Measurements from ENCODE around the gene MACROD2.
"Not testable (repeated sequence)": the region's sequence is repeated elsewhere in the genome, so short reads cannot be mapped to it uniquely, and the experiment has no call there.

Gene MACROD2

DNA sequence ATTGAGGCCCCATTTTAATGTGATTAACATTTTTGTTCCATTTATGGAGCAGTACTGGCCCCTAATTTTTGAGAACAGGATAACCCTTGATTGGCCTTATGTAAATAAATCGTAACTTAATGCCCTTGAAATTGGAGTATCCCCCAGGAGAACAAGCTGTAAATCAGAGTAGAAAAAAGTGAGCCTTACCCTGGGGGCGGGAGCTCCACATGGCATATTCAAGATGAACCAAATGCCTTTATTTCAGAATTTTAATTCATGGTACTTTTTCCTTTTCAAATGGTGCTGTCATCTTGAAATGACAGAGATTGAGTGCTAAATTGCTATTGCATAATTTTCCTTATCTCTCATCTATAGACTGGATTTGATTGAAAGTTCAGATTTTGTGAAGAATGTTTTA is 1151.6 kb downstream of the MACROD2 start:
- no peak for DNase-seq

DNA sequence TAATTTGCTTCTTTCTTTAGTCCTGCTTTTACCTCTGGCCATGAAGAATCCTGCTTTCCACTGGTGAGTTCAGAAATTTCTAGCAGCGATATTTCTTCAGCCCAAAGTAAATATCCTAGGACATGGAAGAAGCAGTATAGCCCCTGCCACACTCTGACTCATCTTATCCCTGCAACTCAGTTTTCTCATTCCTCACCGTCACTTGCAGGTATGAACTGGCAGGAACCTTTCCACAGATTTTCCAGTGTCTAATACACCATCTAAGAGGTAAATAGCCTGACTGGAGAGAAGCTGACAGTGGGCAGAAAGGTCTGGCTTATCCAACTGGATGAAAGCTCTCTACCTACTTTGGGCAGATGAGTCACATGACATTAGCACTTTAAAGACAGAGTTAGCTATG is 1158.8 kb downstream of the MACROD2 start:
- DNase-seq = no peak

DNA sequence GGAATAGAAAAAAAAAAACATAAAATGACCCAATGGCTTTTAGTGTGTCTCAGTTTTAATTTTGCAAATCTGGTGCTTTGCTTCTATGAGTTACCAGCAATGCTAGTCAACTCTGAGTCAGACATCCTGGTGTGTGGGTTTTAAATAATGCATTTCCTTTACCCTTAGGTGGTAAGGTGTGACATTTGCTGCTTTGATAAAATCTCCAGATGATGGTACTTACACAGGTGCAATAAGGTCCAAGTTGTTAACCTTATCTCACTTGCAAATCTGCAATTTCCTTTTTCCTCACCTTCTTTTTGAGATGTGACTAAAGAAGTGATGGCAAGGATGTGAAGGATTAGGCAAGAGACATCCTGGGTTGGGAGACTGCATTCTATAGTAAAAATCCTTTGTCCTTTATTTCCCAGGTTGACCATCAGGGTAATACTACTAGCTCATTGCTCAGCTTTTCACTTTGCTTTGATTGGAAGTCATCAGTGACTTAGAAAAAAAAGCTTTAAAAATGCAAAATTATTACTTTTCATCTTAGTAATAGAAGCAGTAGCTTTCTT is 1160.6 kb downstream of the MACROD2 start:
- DNase-seq = no peak

DNA sequence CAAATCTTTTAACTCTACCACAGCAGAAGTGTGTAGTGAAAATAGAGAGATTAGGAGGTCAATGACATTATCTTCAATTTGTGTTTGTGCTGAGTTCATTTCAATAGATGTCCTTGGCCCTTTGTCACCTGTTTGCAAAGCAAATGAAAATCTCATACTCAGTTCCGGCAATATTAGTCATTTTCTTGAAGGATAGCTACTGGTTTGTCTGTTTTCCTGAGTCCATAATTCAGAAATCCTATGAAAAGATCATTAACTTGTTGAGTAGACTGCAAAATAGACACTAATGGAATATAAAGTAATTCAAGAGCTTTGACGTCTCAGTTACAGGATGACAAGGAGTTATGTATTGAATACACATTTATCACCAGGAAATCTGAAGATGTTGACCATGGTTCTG is 1163.2 kb downstream of the MACROD2 start:
- no peak for DNase-seq

DNA sequence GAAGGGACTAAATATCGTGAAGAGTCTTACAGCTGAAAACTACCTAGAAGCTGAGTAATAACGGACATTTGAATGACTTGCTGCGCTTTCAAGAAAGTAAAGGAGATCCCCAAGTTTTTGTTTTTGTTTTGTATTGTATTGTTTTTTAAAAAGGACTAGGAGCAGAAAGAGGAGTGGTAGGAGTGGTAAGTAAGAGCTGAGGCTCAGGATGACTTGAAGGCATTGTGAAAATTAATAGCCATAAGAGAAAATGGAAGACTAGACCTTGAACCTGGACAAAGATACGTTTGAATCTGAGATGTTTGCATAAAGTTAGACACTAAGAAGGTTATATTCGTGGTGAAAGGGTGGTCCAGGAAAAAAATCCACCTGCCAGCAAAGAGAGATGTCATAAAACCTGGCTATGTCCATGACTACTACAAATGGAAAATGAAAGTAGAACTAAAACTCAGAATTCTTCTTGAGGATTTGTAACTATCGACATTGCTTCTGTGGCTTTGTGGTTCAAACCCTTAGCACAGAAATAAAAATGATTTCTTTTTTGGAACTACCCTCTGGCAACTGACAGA is 1166.8 kb downstream of the MACROD2 start:
- DNase-seq = peak; percentile 4 to 46 (median 10)

DNA sequence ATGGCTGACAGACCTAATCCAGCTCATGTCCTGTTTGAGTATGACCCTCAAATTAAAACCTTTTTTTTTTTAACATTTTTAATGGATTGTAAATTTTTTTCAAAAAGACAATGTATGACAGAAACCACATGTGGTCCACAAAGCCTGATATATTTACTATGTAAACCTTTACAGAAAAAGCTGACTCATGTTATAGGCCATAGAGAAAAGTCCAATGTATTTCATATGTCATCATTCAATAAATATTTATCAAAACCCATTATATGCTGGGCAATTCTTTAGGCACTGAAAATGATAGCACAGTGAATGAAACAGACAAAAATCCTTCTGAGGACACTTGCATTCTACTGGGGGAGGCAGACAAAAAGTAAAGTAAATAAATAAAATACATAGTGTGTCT is 1168.3 kb downstream of the MACROD2 start:
- DNase-seq = no peak

DNA sequence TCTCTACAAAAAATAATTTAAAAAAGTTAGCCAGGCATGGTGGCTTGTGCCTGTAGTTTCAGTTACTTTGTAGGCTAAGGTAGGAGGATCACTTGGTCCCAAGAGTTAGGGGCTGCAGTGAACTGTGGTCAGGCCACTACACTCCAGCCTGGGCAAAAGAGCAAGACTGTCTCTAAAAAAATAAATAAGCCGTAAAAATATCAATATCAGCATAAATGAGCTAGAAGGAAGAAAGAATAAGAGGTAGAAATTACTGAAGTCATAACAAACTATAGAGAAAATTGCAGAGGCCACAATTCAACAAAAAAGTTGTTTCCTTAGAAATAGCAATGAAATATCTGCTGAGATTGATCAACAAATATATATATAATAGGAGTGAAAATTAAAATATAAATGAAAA is 1169.4 kb downstream of the MACROD2 start:
- no peak for DNase-seq

DNA sequence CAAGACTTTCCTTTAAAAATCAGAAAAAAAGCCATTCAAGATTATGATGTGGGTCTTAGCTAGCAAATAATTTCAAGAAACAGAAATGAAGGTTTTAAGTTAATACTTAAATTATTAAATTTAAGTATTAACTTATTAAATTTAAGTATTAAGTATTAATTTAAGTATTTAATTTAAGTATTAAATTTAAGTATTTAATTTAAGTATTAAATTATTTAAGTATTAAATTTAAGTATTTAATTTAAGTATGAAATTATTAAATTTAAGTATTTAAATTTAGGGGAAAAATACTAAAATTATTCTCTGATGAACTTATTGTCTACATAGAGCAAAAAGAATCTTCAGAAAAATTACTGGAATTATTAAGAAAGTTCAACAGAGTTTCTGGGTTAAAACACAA is 1171.4 kb downstream of the MACROD2 start:
- DNase-seq = no peak

DNA sequence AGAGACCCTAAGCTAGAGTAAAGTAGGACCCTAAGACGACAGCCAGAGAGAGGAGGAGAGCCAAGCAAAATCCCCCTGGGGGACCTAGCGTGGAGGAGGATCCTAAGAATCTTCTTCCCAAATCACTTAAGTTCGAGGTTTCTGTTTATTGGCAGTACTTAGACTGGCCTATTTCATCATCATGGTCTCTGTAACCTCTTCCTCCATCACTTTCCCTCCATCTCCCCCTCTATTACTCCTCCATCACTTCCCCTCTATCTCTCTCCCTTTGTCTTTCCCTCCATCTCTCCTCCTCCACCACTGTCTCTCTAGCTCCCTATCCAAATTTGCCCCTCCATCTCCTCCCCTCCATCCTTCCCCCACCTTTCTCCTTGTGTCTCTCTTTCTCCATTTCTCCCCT is 1175.7 kb downstream of the MACROD2 start:
- no peak for DNase-seq

DNA sequence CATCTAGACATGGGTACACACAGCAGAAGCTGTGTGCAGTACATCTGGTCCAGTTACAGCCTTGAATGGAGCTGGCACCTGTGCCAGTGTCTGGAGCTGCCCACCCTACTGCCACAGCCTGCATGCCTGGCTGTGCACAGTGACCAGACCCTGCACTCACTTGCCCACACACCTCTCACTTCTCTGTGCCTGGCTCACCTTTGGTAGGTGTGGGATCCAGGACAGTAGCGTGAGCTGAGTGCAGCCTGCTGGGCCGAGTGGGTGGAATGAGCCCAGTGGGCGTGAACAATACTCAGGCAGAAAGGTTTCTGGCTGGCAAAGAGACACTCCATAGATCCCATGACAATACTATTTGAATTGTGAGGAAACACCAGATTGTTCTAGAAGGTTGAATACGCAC is 1181.6 kb downstream of the MACROD2 start:
- DNase-seq = no peak

DNA sequence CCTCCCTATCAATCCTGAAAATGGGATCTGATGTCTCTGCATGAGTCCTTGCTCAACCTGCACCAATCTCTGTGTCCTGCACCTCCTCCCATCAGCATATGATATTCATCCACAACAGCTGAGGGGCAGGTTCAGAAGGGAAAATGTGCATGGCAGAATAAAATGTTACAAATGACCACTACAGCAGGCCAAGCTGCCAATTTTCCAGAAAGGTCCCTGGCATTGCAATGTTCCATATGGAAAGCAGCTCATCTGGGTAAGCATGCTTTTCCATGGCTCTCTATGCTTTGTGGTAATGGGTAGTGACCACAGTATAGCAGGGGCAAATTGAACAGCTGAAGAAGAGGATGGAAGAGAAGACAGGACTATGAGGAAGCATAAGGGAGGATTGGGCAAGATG is 1183.3 kb downstream of the MACROD2 start:
- no peak for DNase-seq

DNA sequence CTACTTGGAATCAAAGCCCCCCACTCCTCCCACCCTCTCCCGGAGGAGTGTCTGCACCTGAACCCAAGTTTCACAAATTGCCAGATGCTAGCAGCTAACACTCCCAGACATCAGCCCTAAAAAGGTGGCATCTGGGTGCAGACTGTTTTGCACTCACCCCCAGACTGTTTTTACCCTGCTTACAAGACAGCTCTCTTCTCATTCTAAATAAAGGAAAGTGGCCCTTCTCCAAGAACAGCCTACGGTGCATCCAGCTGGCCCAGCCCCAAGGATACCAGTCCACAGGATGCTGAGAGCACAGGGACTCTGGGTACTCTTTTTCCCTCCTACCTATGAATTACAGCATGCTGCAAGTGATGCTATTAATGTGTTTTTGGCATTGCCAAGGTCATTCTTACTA is 1184.1 kb downstream of the MACROD2 start:
- no peak for DNase-seq

DNA sequence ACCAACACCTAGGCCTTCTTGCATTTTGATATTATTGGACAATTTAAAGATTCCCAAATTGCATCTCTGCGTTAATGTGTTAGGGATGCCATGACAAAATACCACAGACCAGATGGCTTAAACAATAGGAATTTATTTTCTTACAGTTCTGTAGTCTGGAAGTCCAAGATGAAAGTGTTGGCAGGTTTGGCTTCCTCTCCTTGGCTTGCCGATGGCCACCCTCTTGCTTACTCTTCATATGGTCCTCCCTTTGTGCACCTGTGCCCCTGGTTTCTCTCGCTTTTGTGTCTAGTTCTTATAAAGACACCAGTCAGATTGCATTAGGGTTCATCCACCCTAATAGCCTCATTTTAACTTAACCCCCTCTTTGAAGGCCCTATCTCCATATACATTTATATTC is 1184.5 kb downstream of the MACROD2 start:
- no peak for DNase-seq

DNA sequence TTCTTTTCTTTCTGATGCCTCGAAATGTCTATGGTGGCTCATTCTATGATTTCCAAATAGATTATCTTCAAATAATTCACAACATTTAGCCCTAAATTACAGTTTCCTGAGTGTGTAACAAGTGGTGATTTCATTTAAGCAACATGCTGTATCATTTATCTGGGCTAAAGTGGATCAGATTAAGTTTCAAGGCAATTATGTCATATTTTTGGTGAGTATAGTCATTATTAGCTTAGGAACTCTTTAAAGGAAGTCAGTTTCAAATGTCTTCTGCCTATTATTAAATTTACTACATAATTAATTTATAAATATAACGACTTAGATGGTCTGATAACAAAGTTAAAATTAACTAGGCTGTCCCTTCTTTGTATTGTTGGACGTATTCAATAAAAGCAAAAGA is 1190.0 kb downstream of the MACROD2 start:
- DNase-seq = no peak

DNA sequence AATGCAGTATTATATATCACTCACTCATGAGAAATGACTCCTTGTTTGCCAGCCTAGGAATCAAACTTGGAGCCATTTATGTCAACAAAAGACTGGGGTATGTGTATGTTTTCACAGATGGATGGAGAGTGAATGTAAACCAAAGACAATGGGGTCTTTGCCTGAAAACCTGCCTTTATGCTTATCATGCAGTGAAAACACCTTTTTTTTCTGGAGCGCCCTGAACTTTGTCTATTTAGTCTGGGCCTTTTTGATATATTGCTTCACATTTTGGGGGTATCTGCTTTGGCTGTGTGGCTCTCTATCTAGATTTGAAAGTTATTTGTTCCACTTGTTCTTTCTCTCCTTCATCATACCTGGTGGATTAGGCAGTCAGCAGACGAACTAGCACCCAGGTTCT is 1190.6 kb downstream of the MACROD2 start:
- DNase-seq = no peak

DNA sequence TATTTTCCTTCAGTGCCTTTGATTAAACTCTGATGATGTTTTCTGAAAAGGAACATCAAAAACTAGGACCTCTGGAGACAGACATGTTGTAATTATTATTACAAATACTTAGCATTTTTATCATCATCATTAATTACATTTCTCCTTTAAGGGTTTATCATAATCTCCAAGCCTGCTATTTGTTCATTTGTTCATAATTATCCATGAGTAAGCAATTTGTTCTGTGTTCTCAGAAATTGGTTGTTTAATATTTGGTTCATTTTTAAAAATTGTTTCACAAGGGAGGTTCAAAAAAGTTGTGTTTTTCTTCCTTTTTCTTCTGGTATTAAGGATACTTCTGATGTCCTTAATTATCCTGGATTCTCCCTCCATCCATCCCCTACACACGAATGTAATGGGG is 1192.3 kb downstream of the MACROD2 start:
- no peak for DNase-seq

DNA sequence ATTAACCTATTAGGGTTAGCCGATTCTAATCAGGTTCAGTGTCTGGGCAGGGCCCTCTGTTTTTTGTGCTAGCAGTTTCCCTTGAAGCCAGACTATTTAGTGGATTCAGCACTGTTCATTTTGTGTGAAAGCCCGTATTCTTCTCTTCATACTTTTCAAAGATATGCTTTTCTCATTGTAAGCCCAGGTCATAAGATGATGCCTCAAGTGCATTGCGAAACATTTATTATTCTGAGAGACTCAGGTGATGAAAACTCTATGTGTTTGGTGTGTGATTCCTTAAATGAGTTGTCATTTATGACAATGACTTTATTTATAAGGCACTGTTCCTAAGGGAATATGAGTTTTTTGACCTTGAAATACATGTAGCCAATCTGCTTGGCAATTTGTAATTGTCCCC is 1193.1 kb downstream of the MACROD2 start:
- DNase-seq = no peak

DNA sequence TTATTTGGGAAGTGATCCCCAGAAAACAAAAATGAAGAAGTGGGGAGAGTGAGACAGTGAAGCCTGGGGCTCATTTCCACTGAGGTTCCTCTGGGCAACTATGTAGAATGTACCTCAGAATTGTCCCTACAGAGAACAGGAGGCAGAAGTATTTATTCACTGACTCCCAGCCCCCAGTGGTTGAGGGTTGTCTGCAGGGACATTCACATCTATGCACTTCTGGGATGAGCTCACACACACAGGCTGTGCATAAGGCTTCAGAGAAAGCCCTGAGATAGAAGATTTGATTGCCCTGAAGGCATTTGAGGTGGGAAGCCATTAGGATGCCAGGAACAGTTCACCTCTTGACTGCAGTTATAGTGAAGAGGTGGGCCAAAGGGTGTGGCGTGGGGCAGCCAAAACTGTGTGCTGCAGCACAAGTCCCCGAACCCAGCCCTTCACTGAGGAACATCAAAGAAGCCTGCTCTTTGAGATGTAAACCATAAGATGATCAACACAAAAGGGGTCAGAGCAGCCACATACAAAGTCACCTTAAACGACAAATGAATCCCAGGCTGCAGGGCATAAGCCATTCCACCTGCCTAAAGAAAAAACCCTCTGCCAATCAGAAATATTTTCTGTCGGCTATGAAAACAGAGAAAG is 1195.9 kb downstream of the MACROD2 start:
- DNase-seq = no peak

DNA sequence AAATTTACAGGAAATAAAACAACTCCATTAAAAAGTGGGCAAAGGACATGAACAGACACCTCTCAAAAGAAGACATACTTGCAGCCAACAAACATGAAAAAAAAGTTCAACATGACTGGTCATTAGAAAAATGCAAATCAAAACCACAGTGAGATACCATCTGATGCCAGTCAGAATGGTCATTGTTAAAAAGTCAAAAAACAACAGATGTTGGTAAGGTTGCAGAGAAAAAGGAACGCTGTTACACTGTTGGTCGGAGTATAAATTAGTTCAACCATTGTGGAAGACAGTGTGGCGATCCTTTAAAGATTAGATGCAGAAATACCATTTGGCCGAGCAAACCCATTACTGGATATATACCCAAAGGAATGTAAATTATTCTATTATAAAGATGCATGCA is 1200.1 kb downstream of the MACROD2 start:
- no peak for DNase-seq

DNA sequence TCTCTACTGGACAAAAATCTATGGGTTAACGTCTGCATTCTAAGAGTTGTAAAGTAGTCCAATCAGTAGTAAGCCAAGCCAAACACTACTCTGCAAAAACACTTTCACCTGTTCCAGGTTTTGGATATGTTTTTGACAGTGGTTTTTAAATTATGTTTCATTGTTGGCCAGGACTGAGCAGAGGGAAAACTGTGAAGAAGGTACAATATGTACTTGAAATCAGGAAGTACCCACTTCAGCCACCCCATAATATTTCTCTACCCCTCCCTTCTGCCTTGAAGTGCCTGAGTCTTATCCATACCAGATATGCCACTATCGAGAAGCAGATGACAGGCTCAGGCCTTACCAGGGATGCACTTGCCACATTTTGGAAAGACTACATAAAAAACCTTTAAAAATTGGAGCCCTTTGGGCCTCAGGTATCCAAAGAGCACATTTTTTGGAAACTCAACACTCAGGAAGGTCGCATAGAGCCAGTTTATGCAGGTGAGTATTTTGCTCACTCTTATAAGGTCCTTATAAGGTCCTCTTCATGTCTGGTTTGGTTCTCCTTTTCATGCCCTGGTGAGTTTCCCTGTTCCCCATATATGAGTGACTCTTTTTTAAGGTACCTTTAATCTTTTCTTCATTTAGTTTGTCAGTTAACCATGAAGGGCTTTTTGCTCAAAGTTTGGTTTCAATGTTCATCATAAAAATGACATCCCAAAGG is 1201.4 kb downstream of the MACROD2 start:
- no peak for DNase-seq

DNA sequence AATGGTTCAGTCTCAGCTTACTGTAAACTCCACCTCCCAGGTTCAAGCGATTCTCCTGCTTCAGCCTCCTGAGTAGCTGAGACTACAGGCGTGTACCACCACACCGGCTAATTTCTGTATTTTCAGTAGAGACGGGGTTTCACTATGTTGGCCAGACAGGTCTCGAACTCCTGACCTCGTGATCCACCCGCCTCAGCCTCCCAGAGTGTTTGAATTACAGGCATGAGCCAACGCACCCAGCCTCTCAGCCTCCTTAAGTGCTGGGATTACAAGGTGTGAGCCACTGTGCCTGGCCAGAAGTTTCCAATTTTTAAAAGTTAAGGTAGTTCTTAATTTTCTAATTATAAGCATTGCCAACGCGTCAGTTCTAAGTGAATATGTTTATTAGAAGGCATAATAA is 1202.7 kb downstream of the MACROD2 start:
- not testable (repeated sequence) for DNase-seq

DNA sequence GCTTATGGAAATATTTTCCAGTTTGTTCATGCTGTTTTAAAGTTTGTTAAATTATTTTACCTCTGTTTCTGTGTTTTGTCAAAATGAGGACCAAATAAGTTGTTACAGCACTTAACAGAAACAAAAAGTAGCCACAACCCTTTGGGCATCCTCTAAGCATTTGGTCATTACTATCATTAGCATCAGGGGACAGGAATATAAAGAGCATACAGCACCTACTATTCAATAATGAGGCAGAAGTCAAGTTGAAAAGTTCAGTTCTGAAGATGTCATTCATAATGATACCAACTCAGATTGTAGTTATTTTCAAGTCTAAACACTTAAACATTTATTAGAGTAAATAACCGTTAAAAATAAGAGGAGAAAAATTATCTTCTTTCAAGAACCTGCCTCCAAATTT is 1204.4 kb downstream of the MACROD2 start:
- no peak for DNase-seq

DNA sequence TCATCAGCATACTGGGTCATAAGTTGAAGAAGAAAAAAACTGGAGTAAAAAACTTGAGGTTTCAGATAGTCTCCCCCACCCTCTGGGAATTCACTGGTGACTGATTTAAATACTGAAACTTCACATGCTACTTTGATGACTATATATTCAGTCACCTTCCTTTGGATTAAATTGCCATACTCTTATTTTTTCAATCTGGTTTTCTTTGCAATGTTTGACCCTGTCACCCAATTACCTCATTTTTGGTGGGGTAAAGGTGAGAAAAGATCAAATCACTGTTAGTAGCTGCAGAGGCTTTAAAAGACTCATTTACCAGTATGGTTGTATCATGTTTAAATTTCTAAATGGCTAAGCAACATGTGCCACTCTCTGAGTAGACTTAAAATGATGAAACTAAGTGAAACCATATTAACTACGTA is 1204.8 kb downstream of the MACROD2 start:
- DNase-seq = no peak

DNA sequence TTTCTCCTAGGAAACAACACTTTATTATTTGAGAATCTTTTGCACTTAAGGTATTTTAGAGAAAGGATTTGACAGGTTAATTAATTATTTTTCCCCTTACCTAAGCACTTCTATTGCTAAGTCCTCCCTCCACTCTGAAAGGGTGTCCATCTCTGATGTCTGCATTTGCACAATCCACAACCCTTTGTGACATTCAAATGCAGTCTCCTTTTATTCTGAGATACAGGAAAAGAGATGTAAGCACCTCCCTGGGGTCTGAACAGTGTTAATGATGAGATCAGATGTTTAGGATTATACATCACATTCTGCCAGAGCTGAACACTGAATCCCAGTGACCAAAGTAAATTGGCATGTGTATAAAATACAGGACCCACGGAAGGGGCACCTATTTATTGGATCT is 1206.3 kb downstream of the MACROD2 start:
- no peak for DNase-seq

All from suppressor macrophage treated with lipopolysaccharide for 1 hour (primary cell).